CD4-positive, CD25-positive, alpha-beta regulatory T cell (primary cell): ENCODE measurements around the gene LCE2A. TPM values are rescaled to one million over a fixed set of nuclear protein-coding genes. Genes with fewer than 3 reads are reported as not detected.
"Not testable (repeated sequence)": the region's sequence is repeated elsewhere in the genome, so short reads cannot be mapped to it uniquely, and the experiment has no call there.

Source experiments
- ATAC-seq, 2 donors: fragments of 150-1000 bp; cut with Tn5 transposase; one replicate each; pipeline ENCODE4 v1.10.0; 2021; ENCODE audit warnings: low read depth in 2 of 2, moderate number of reproducible peaks in 2 of 2, moderate library complexity in 1 of 2
- DNase-seq, 3 donors: peaks; one replicate each; pipeline versions ENCODE4 v3.0.0 to v3.0.0-alpha.2; 2012 to 2022; ENCODE audit warnings: mixed read lengths in 1 of 3
- H3K27ac ChIP-seq: one replicate; pipeline ENCODE4 v1.7.0; 2013; ENCODE audit warnings: mild to moderate bottlenecking, low read length; ENCODE audit not compliant: insufficient read depth, poor library complexity, severe bottlenecking
- H3K27me3 ChIP-seq: one replicate; pipeline ENCODE4 v1.7.0; 2013; ENCODE audit warnings: low read length; ENCODE audit not compliant: control insufficient read depth, insufficient read depth
- H3K36me3 ChIP-seq: one replicate; pipeline ENCODE4 v1.7.0; 2013; ENCODE audit warnings: mild to moderate bottlenecking, low read length, moderate library complexity; ENCODE audit not compliant: control insufficient read depth, insufficient read depth
- H3K4me1 ChIP-seq: 2 replicates; pipeline ENCODE4 v1.7.0; 2013; ENCODE audit warnings: mild to moderate bottlenecking, low read length; ENCODE audit not compliant: insufficient read depth, control insufficient read depth, poor library complexity, severe bottlenecking
- H3K4me3 ChIP-seq: one replicate; pipeline ENCODE4 v1.7.0; 2013; ENCODE audit warnings: low read depth, mild to moderate bottlenecking, low read length, moderate library complexity
- H3K9me3 ChIP-seq, 2 experiments: 1 replicate in 1 of 2; 2 replicates in 1 of 2; pipeline ENCODE4 v1.7.0; 2013; ENCODE audit warnings: low read length in 2 of 2, mild to moderate bottlenecking in 1 of 2, moderate library complexity in 1 of 2; ENCODE audit not compliant: control insufficient read depth in 2 of 2
- H3K27ac Mint-ChIP-seq, 3 donors: one replicate each; pipeline ENCODE4 v1.8.0; 2020 to 2022; ENCODE audit warnings: mild to moderate bottlenecking in 3 of 3, mixed read lengths in 3 of 3, moderate library complexity in 2 of 3
- H3K27me3 Mint-ChIP-seq: one replicate; pipeline ENCODE4 v1.8.0; 2022; ENCODE audit warnings: mild to moderate bottlenecking, mixed read lengths
- H3K36me3 Mint-ChIP-seq: one replicate; pipeline ENCODE4 v1.8.0; 2020; ENCODE audit warnings: mixed read lengths
- H3K4me1 Mint-ChIP-seq, 4 donors: one replicate each; pipeline ENCODE4 v1.8.0; 2020 to 2022; ENCODE audit warnings: mixed read lengths in 4 of 4, mild to moderate bottlenecking in 1 of 4
- H3K4me3 Mint-ChIP-seq, 4 donors: one replicate each; pipeline ENCODE4 v1.8.0; 2020 to 2022; ENCODE audit warnings: mild to moderate bottlenecking in 4 of 4, mixed read lengths in 4 of 4, moderate library complexity in 3 of 4
- H3K9me3 Mint-ChIP-seq, 7 donors: one replicate each; pipeline ENCODE4 v1.8.0; 2020 to 2022; ENCODE audit warnings: mixed read lengths in 7 of 7, mild to moderate bottlenecking in 3 of 7, moderate library complexity in 2 of 7
- polyA plus RNA-seq, 4 donors: library from polyadenylated mRNA; unstranded; fragments of 300-500 nt; fragmentation: Illumina TruSeq; gene quantifications; one replicate each; pipeline ENCODE4 v1.2.3, GENCODE V29; 2021
- total RNA-seq: library from RNA; stranded (reverse); gene quantifications from one replicate; pipeline ENCODE4 v1.2.3, GENCODE V29; 2022

LCE2A gene
- total and polyA plus RNA-seq, 5 donors from 2014 or later: not detected

DNA sequence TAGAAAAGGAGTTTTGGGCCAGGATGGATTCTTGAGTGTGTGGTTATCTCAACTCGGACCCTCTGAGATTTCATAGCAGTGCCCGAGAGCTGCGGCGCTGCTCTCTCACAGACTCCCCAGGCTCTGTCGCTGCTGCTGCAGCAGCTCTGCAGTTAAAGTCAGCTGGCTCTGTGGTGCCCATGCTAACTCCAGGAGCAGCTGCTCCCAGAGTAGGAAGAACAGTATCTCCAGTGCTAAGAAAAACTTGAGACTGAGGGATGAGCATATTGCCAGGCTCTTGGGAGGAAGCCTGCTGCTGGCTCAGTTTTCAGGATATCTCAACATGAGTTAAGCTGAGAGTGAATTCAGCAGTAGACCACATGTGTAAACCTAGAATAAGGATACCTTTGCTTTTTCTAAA is 30.5 kb upstream of the LCE2A start:
- H3K4me3 ChIP-seq: no peak overlapping the region
- H3K27ac Mint-ChIP-seq: no peak overlapping the region
- H3K36me3 ChIP-seq: no peaks in the 10 kb centered on the region
- no peaks in the 10 kb centered on the region for H3K4me1 Mint-ChIP-seq
- ATAC-seq: no peak
- DNase-seq: no peak
- H3K4me3 Mint-ChIP-seq: no peak overlapping the region
- H3K9me3 Mint-ChIP-seq: no peaks in the 10 kb centered on the region
- peaks cover 9% of the 10 kb centered on the region for H3K27me3 Mint-ChIP-seq
- no peaks in the 10 kb centered on the region for H3K36me3 Mint-ChIP-seq
- peaks cover 6% of the 10 kb centered on the region for H3K27me3 ChIP-seq
- no peaks in the 10 kb centered on the region for H3K4me1 ChIP-seq
- H3K9me3 ChIP-seq: peaks cover 0 to 2% of the 10 kb centered on the region in 2 experiments
- no peak overlapping the region for H3K27ac ChIP-seq

DNA sequence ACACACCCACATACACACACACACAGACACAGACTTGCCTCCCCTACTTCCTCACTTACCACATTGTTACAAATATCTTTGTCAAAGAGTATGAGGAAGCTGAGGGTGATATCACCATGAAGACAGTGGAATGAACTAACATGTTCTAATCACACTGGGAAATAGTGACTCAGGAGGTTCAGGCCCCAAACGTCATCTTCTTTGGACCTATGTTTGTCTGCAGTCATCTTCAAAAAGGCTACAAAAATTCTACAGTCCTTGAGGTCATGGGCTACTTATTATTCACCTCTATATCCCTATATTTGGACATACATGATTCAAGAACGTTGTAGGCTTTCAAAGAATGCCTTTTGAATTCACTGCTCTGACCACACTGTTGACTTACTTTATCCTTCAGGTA is 25.1 kb upstream of the LCE2A start:
- Mint-ChIP-seq H3K4me3 (no peak overlapping the region), H3K9me3 (no peaks in the 10 kb centered on the region), H3K36me3 (no peaks in the 10 kb centered on the region), H3K27ac (no peak overlapping the region), H3K4me1 (no peaks in the 10 kb centered on the region), H3K27me3 (peaks cover 20% of the 10 kb centered on the region)
- Histone ChIP-seq H3K4me1 (no peaks in the 10 kb centered on the region), H3K27ac (no peak overlapping the region), H3K27me3 (peaks cover 4% of the 10 kb centered on the region), H3K9me3 (no peaks in the 10 kb centered on the region), H3K4me3 (no peak overlapping the region), H3K36me3 (no peaks in the 10 kb centered on the region)
- DNase-seq (no peak), ATAC-seq (no peak)

DNA sequence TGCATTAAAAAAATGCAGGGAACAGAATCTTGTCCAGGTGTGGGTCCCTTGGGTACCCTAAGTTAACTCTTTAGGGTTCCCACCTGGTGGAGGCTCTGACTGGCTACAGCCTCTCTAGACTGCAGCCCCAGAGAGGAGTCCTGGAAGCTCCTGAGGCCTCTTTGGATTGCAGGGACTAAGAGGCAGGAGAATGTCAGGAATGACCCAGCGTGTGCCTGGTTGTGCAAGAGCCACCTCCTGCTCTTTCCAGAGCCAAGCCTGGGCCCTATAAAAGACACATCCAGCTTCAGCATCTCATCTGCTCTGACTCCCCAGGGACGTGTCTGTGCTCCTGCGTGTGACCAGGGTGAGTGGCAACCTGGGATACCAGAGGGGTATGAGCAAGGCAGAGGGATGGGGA is 23.2 kb upstream of the LCE2A start, which contains the start of gene LCE2C:
TSS of gene LCE2C (plus strand) at position 297 of the 400 bp plus-strand sequence. CDS start 737 bp downstream, outside the sequence.
- H3K9me3 ChIP-seq, H3K27ac ChIP-seq, H3K27me3 ChIP-seq, H3K4me1 Mint-ChIP-seq, H3K4me3 Mint-ChIP-seq, H3K36me3 Mint-ChIP-seq, ATAC-seq, H3K4me3 ChIP-seq, H3K36me3 ChIP-seq, H3K4me1 ChIP-seq, H3K27ac Mint-ChIP-seq, H3K9me3 Mint-ChIP-seq, DNase-seq: not testable (repeated sequence)
- H3K27me3 Mint-ChIP-seq: peaks cover 20% of the 10 kb centered on the region

DNA sequence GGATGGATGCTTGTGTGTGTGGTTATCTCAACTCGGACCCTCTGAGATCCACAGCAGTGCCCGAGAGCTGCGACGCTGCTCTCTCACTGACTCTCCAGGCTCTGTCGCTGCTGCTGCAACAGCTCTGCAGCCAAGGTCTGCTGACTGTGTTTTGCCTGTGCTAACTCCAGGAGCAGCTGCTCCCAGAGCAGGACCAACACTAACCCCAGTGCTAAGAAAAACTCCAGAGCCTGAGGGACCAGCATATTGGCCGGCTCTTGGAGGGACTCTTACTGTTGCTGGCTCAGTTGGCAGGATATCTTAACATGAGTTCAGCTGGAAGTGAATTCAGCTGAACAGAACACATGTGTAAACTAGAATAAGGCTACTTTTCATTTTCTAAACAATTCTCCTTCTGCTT is 18.7 kb upstream of the LCE2A start:
- no peaks in the 10 kb centered on the region for H3K36me3 ChIP-seq
- H3K9me3 ChIP-seq: no peaks in the 10 kb centered on the region
- Mint-ChIP-seq H3K4me3 (no peak overlapping the region), H3K27ac (no peak overlapping the region), H3K36me3 (no peaks in the 10 kb centered on the region), H3K9me3 (no peaks in the 10 kb centered on the region), H3K4me1 (no peaks in the 10 kb centered on the region), H3K27me3 (peaks cover 14% of the 10 kb centered on the region)
- peaks cover 4% of the 10 kb centered on the region for H3K27me3 ChIP-seq
- ATAC-seq (no peak), DNase-seq (no peak)
- H3K4me3 ChIP-seq: no peak overlapping the region
- H3K4me1 ChIP-seq: no peaks in the 10 kb centered on the region
- no peak overlapping the region for H3K27ac ChIP-seq

DNA sequence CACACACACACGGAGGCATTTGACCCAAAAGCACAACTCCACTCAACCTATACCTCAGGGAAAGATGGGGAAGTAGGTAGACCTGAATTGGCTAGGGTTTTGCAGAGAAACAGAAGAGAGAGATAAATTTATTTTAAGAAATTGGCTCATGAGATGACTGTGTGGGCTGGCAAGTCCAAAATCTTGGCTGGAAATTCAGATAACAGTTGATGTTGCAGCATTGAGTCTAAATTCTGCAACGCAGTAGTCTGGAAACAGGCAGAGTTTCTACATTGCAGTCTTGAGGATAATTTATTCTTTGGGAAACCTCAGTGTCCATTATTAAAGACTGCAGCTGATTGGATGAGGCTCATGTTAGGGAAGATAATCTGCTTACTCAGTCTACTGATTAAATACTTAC is 16.5 kb upstream of the LCE2A start:
- H3K27ac Mint-ChIP-seq: no peak overlapping the region
- Histone ChIP-seq H3K27ac (no peak overlapping the region), H3K36me3 (no peaks in the 10 kb centered on the region), H3K4me3 (no peak overlapping the region), H3K27me3 (peaks cover 4% of the 10 kb centered on the region), H3K9me3 (no peaks in the 10 kb centered on the region), H3K4me1 (no peaks in the 10 kb centered on the region)
- no peaks in the 10 kb centered on the region for H3K4me1 Mint-ChIP-seq
- H3K9me3 Mint-ChIP-seq: no peaks in the 10 kb centered on the region
- H3K4me3 Mint-ChIP-seq: no peak overlapping the region
- ATAC-seq: no peak
- no peaks in the 10 kb centered on the region for H3K36me3 Mint-ChIP-seq
- peaks cover 8% of the 10 kb centered on the region for H3K27me3 Mint-ChIP-seq
- no peak for DNase-seq

DNA sequence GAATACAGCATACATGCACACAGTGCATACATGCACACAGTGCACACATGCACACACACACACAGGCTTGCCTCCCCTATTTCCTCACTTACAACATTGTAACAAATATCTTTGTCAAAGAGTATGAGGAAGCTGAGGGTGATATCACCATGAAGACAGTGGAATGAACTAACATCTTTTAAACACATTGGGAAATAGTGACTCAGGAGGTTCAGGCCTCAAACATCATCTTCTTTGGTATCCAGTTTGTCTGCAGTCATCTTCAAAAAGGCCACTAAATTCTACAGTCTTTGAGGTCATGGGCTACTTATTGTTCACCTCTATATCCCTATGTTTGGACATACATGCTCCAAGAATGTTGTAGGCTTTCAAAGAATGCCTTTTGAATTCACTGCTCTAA is 14.3 kb upstream of the LCE2A start:
- Histone ChIP-seq H3K4me1 (no peaks in the 10 kb centered on the region), H3K27me3 (peaks cover 5% of the 10 kb centered on the region), H3K9me3 (no peaks in the 10 kb centered on the region), H3K27ac (no peak overlapping the region), H3K4me3 (no peak overlapping the region), H3K36me3 (no peaks in the 10 kb centered on the region)
- Mint-ChIP-seq H3K4me1 (no peaks in the 10 kb centered on the region), H3K9me3 (no peaks in the 10 kb centered on the region), H3K36me3 (no peaks in the 10 kb centered on the region), H3K27me3 (peaks cover 14% of the 10 kb centered on the region), H3K4me3 (no peak overlapping the region), H3K27ac (no peak overlapping the region)
- ATAC-seq (no peak), DNase-seq (no peak)

DNA sequence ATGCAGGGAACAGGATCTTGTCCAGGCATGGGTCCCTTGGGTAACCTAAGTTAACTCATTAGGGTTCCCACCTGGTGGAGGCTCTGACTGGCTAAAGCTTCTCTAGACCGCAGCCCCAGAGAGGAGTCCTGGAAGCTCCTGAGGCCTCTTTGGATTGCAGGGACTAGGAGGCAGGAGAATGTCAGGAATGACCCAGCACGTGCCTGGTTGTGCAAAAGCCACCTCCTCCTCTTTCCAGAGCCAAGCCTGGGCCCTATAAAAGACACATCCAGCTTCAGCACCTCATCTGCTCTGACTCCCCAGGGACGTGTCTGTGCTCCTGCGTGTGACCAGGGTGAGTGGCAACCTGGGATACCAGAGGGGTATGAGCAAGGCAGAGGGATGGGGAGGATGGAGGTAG is 12.3 kb upstream of the LCE2A start, which contains the start of gene LCE2B:
TSS of gene LCE2B (plus strand) at position 301 of the 400 bp plus-strand sequence. CDS start 721 bp downstream, outside the sequence.
- H3K27me3 Mint-ChIP-seq: peaks cover 11% of the 10 kb centered on the region
- H3K27me3 ChIP-seq, H3K36me3 ChIP-seq, H3K4me3 Mint-ChIP-seq, H3K4me1 Mint-ChIP-seq, H3K9me3 ChIP-seq, H3K4me1 ChIP-seq, DNase-seq, ATAC-seq, H3K36me3 Mint-ChIP-seq, H3K9me3 Mint-ChIP-seq, H3K27ac ChIP-seq, H3K4me3 ChIP-seq, H3K27ac Mint-ChIP-seq: not testable (repeated sequence)

DNA sequence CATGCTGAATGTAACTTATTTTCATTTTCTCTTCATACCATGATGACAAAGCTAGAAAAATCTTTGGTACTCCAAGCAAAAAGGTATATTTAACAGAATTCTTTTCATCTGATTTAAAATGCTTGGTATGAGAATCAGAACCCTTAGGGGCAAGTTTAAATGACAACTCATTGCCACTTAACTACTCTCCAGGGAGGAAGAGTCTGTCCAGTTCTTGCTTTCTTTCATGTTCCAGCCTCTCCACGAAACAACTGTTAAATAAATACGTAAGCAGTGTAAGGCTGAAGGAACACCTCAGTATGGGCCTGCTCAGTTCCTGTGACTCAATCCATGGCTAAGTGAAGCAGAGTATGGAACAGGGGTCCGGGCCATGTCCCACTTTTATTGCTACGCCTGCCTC is 1.6 kb downstream of the LCE2A start:
- peaks cover 0 to 2% of the 10 kb centered on the region in 2 experiments for H3K9me3 ChIP-seq
- no peaks in the 10 kb centered on the region for H3K4me1 ChIP-seq
- Mint-ChIP-seq H3K4me3 (no peak overlapping the region), H3K4me1 (peaks cover 0 to 4% (median 0%) of the 10 kb centered on the region in 4 donors), H3K27me3 (peaks cover 15% of the 10 kb centered on the region), H3K27ac (no peak overlapping the region), H3K9me3 (peaks cover 0 to 5% (median 3%) of the 10 kb centered on the region in 7 donors), H3K36me3 (no peaks in the 10 kb centered on the region)
- no peak overlapping the region for H3K4me3 ChIP-seq
- H3K27me3 ChIP-seq: peaks cover 2% of the 10 kb centered on the region
- DNase-seq (no peak), ATAC-seq (no peak)
- no peak overlapping the region for H3K27ac ChIP-seq
- H3K36me3 ChIP-seq: no peaks in the 10 kb centered on the region
